OCI-LY1 (cell line): Measurements from ENCODE around the gene CDH4.

Source experiments
- CTCF ChIP-seq: fragments of 200-600 bp; sonication (generic), shearing (Covaris generic); IDR thresholded peaks from 2 replicates; pipeline ENCODE4 v1.5.1; 2017; ENCODE audit warnings: mild to moderate bottlenecking, antibody characterized with exemption, low read length, moderate library complexity, mixed read lengths
- EZH2 ChIP-seq: fragments of 200-600 bp; sonication (generic), shearing (Covaris generic); IDR thresholded peaks from 2 replicates; pipeline ENCODE4 v1.8.0; 2017; ENCODE audit warnings: borderline replicate concordance, mixed run types, mild to moderate bottlenecking, antibody characterized with exemption, low read length, moderate library complexity, mixed read lengths

GRCh38 chr20:61839912-61840778 lies 588.1 kb downstream of the CDH4 start:
- no peak for TF ChIP-seq CTCF
- no peak for TF ChIP-seq EZH2
